Measurements from ENCODE around the gene EFHC1. TPM values are rescaled to one million over a fixed set of nuclear protein-coding genes. Genes with fewer than 3 reads are reported as not detected.
A peak's percentile ranks its signal among the peaks of the same experiment; 100 is the strongest.

EFHC1 gene
- total RNA-seq, 2 experiments from 2014 or later: 20.7 to 24.8 TPM

DNA sequence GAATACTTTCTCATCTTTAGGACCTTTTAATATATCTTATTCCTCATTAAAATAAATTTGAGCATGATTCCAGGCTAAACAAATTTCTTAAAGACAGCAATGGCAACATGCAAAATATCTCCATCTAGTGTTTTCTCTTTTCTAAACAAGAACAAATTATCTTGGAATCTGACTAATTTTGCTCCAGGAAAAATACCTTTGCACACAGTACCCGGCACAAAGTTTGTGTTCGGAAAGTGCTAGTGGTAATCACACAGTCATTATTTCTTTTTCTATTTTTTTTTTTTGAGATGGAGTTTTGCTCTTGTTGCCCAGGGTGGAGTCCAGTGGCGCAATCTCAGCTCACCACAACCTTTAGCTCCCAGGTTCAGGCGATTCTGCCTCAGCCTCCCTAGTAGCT, 8.2 kb upstream of the EFHC1 start:
- Histone ChIP-seq H3K4me1 (ENCODE audit: insufficient read depth, low read length, poor library complexity, severe bottlenecking) (peaks cover 17% of the 10 kb centered on the region), H3K4me3 (ENCODE audit: low read depth, low read length, poor library complexity, severe bottlenecking) (no peak overlapping the region), H3K9me2 (ENCODE audit: insufficient read depth, low read length) (no peaks in the 10 kb centered on the region), H2AFZ (ENCODE audit: low read length) (no peak overlapping the region), H3K36me3 (ENCODE audit: insufficient read depth, low read length) (no peaks in the 10 kb centered on the region), H3K27ac (ENCODE audit: low read depth, low read length, poor library complexity, severe bottlenecking) (no peak overlapping the region), H3K9me3 (ENCODE audit: low read length) (no peaks in the 10 kb centered on the region), H3K4me2 (ENCODE audit: low read length) (no peak overlapping the region), H3K79me2 (ENCODE audit: insufficient read depth, low read depth, low read length) (no peaks in the 10 kb centered on the region), H4K20me1 (ENCODE audit: insufficient read depth, low read length) (no peaks in the 10 kb centered on the region)
- POLR2A ChIA-PET: no interaction called here
- TF ChIP-seq CTCF (conservative IDR thresholded peaks at IDR 0.05; ENCODE audit: low read length) (no peak), EZH2phosphoT487 (IDR thresholded peaks at IDR 0.05; ENCODE audit: borderline replicate concordance, low read depth, low read length) (no peak)
- CTCF ChIA-PET (ENCODE audit: unreplicated experiment): no interaction called here
- no TSS peak for BruUV-seq (replicated peaks)
- no peak for DNase-seq (ENCODE audit: low spot score)
- intact Hi-C loops (cut with micrococcal nuclease; ENCODE audit: unreplicated experiment): no loop called here

GRCh38 chr6:52415333-52415732, 4.8 kb upstream of the EFHC1 start:
- H3K4me1 ChIP-seq (ENCODE audit: insufficient read depth, low read length, poor library complexity, severe bottlenecking): peaks cover 40% of the 10 kb centered on the region
- ChIA-PET CTCF (ENCODE audit: unreplicated experiment) (interaction anchor here (1.2 to 1.8 kb wide), 2 partner anchors 237 to 255 kb away, joined by 3 to 4 read pairs; partner anchors contain the start of gene TMEM14A), POLR2A (interaction anchor here (0.7 to 9.4 kb wide), 7 partner anchors 8 to 250 kb away, joined by 3 to 129 read pairs (median 5); no protein-coding TSS in a partner anchor)
- no peak overlapping the region for H3K27ac ChIP-seq (ENCODE audit: low read depth, low read length, poor library complexity, severe bottlenecking)
- no TSS peak for BruUV-seq (replicated peaks)
- H2AFZ ChIP-seq (ENCODE audit: low read length): peak overlapping the region; percentile 33; the same call in 1 of the 2 replicates
- no peaks in the 10 kb centered on the region for H3K9me2 ChIP-seq (ENCODE audit: insufficient read depth, low read length)
- H3K4me2 ChIP-seq (ENCODE audit: low read length): peak overlapping the region; percentile 25; the same call in 1 of the 2 replicates
- no peak for TF ChIP-seq CTCF (conservative IDR thresholded peaks at IDR 0.05; ENCODE audit: low read length)
- TF ChIP-seq EZH2phosphoT487 (IDR thresholded peaks at IDR 0.05; ENCODE audit: borderline replicate concordance, low read depth, low read length): no peak
- H3K9me3 ChIP-seq (ENCODE audit: low read length): no peaks in the 10 kb centered on the region
- H4K20me1 ChIP-seq (ENCODE audit: insufficient read depth, low read length): no peaks in the 10 kb centered on the region
- no peaks in the 10 kb centered on the region for H3K79me2 ChIP-seq (ENCODE audit: insufficient read depth, low read depth, low read length)
- H3K4me3 ChIP-seq (ENCODE audit: low read depth, low read length, poor library complexity, severe bottlenecking): no peak overlapping the region
- no peak for DNase-seq (ENCODE audit: low spot score)
- H3K36me3 ChIP-seq (ENCODE audit: insufficient read depth, low read length): no peaks in the 10 kb centered on the region
- intact Hi-C loops (cut with micrococcal nuclease; ENCODE audit: unreplicated experiment): loop anchor here (5.0 kb wide), 1 partner anchor 582 kb away; the partner anchor contains the start of gene GSTA4

DNA sequence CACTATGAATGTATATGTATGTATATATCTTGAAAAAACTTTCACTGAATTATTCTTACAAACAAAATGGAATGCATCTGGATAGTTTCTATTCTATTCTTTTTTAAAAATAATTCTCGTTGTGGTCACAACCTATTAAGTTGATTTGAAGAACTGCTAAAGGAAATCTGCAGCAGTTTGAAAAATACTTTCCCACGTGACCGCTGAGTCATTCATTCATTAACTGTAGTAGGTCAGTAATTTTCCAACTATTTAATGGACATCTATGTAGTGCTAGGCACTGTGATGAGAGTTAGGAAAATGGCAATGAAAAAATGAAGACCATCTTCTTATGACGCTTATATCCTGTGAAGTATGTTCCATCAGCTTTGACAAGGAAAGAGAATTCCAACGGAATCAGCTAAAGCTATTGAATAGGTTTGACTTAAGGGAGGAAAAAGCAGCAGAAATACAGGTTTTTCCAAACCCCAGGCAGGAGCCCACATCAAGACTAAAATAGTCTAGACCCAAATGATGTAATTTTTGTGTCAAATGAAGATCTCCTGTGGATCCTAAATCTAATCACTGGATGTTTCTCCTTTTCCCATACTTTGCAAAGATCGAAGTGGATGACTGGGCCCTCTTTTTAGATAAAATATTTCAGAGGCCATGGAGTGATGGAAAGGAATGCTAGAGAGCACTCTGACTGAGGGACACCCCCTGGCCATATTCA, 4.1 kb upstream of the EFHC1 start:
- Histone ChIP-seq H3K4me2 (ENCODE audit: low read length) (peak overlapping the region; percentile 25), H3K27ac (ENCODE audit: low read depth, low read length, poor library complexity, severe bottlenecking) (no peak overlapping the region), H3K4me3 (ENCODE audit: low read depth, low read length, poor library complexity, severe bottlenecking) (no peak overlapping the region), H2AFZ (ENCODE audit: low read length) (peak overlapping the region; percentile 40; the same call in 1 of the 2 replicates), H3K36me3 (ENCODE audit: insufficient read depth, low read length) (no peaks in the 10 kb centered on the region), H3K9me2 (ENCODE audit: insufficient read depth, low read length) (no peaks in the 10 kb centered on the region), H3K79me2 (ENCODE audit: insufficient read depth, low read depth, low read length) (no peaks in the 10 kb centered on the region), H3K4me1 (ENCODE audit: insufficient read depth, low read length, poor library complexity, severe bottlenecking) (peaks cover 44% of the 10 kb centered on the region), H3K9me3 (ENCODE audit: low read length) (no peaks in the 10 kb centered on the region), H4K20me1 (ENCODE audit: insufficient read depth, low read length) (no peaks in the 10 kb centered on the region)
- no peak for TF ChIP-seq EZH2phosphoT487 (IDR thresholded peaks at IDR 0.05; ENCODE audit: borderline replicate concordance, low read depth, low read length)
- TF ChIP-seq CTCF (conservative IDR thresholded peaks at IDR 0.05; ENCODE audit: low read length): no peak
- BruUV-seq (replicated peaks): no TSS peak
- POLR2A ChIA-PET: interaction anchor here (0.6 to 9.4 kb wide), 7 partner anchors 9 to 249 kb away, joined by 3 to 129 read pairs (median 5); no protein-coding TSS in a partner anchor
- intact Hi-C loops (cut with micrococcal nuclease; ENCODE audit: unreplicated experiment): loop anchor here (1.0 to 5.0 kb wide), 4 partner anchors 89 to 581 kb away; partner anchors contain the start of gene GSTA4
- DNase-seq (ENCODE audit: low spot score): no peak
- CTCF ChIA-PET (ENCODE audit: unreplicated experiment): interaction anchor here (1.1 to 2.0 kb wide), 4 partner anchors 179 to 255 kb away, joined by 3 to 10 read pairs (median 4); partner anchors contain the start of gene TMEM14A
